H9 (cell line): ENCODE results near the gene CHN2. TPM values are rescaled to one million over a fixed set of nuclear protein-coding genes. Genes with fewer than 3 reads are reported as not detected.

Source experiments
- DNase-seq: peaks from one replicate; pipeline ENCODE4 v3.0.0-alpha.2; 2017
- H2AFZ ChIP-seq: one replicate; pipeline ENCODE4 v1.6.1; 2013; ENCODE audit warnings: mild to moderate bottlenecking, low read length, control low read depth, moderate library complexity
- H2AK5ac ChIP-seq: 2 replicates; pipeline ENCODE4 v1.6.1; 2013; ENCODE audit warnings: low read length, control low read depth, mixed read lengths; ENCODE audit not compliant: insufficient read length
- H2BK120ac ChIP-seq: one replicate; pipeline ENCODE4 v1.6.1; 2013; ENCODE audit warnings: low read depth, mild to moderate bottlenecking, low read length, control low read depth, inconsistent platforms; ENCODE audit not compliant: poor library complexity, severe bottlenecking
- H2BK12ac ChIP-seq: 2 replicates; pipeline ENCODE4 v1.6.1; 2013; ENCODE audit warnings: low read length, control low read depth, mixed read lengths, low read depth; ENCODE audit not compliant: insufficient read length
- H2BK15ac ChIP-seq: 2 replicates; pipeline ENCODE4 v1.6.1; 2013; ENCODE audit warnings: low read depth, low read length, control low read depth
- H2BK20ac ChIP-seq: one replicate; pipeline ENCODE4 v1.6.1; 2013; ENCODE audit warnings: low read depth, mild to moderate bottlenecking, low read length, control low read depth, inconsistent platforms; ENCODE audit not compliant: poor library complexity, severe bottlenecking
- H2BK5ac ChIP-seq: 2 replicates; pipeline ENCODE4 v1.6.1; 2013; ENCODE audit warnings: low read length, control low read depth, mixed read lengths; ENCODE audit not compliant: insufficient read length
- H3K14ac ChIP-seq: 2 replicates; pipeline ENCODE4 v1.6.1; 2013; ENCODE audit warnings: low read length, control low read depth; ENCODE audit not compliant: insufficient read depth
- H3K18ac ChIP-seq: 2 replicates; pipeline ENCODE4 v1.6.1; 2013; ENCODE audit warnings: low read depth, mild to moderate bottlenecking, mixed read lengths, low read length, control low read depth; ENCODE audit not compliant: insufficient read length
- H3K23ac ChIP-seq: 2 replicates; pipeline ENCODE4 v1.6.1; 2013; ENCODE audit warnings: low read length, control low read depth, mixed read lengths, low read depth; ENCODE audit not compliant: insufficient read length
- H3K23me2 ChIP-seq: 2 replicates; pipeline ENCODE4 v1.6.1; 2013; ENCODE audit warnings: low read depth, mild to moderate bottlenecking, mixed read lengths, low read length, control low read depth; ENCODE audit not compliant: insufficient read length, poor library complexity, severe bottlenecking
- H3K27ac ChIP-seq: 2 replicates; pipeline ENCODE4 v1.5.1; 2013; ENCODE audit warnings: low read length, control low read depth, mixed read lengths, low read depth; ENCODE audit not compliant: insufficient read length
- H3K27me3 ChIP-seq: 2 replicates; pipeline ENCODE4 v1.6.1; 2013; ENCODE audit warnings: low read length, control low read depth, inconsistent platforms; ENCODE audit not compliant: insufficient read depth
- H3K4ac ChIP-seq: 2 replicates; pipeline ENCODE4 v1.6.1; 2013; ENCODE audit warnings: low read depth, mild to moderate bottlenecking, control low read depth, inconsistent platforms, low read length, moderate library complexity
- H3K4me1 ChIP-seq: 2 replicates; pipeline ENCODE4 v1.6.1; 2013; ENCODE audit warnings: low read length, control low read depth, inconsistent platforms; ENCODE audit not compliant: insufficient read depth
- H3K4me2 ChIP-seq: 2 replicates; pipeline ENCODE4 v1.6.1; 2013; ENCODE audit warnings: low read length, control low read depth, mixed read lengths; ENCODE audit not compliant: insufficient read length, insufficient read depth
- H3K56ac ChIP-seq: 2 replicates; pipeline ENCODE4 v1.6.1; 2013; ENCODE audit warnings: low read depth, mild to moderate bottlenecking, mixed read lengths, low read length, control low read depth; ENCODE audit not compliant: insufficient read length
- H3K79me1 ChIP-seq: 2 replicates; pipeline ENCODE4 v1.6.1; 2013; ENCODE audit warnings: low read depth, mild to moderate bottlenecking, moderate library complexity, low read length, control low read depth, inconsistent platforms; ENCODE audit not compliant: insufficient read depth, poor library complexity, severe bottlenecking
- H3K79me2 ChIP-seq: 2 replicates; pipeline ENCODE4 v1.6.1; 2013; ENCODE audit warnings: low read length, control low read depth, inconsistent platforms; ENCODE audit not compliant: insufficient read depth
- H3K9ac ChIP-seq: 2 replicates; pipeline ENCODE4 v1.6.1; 2013; ENCODE audit warnings: low read length, control low read depth, mixed read lengths; ENCODE audit not compliant: insufficient read length; ENCODE audit errors: extremely low read depth
- H3K9me3 ChIP-seq: one replicate; pipeline ENCODE4 v1.6.1; 2013; ENCODE audit warnings: low read depth, low read length, inconsistent platforms; ENCODE audit not compliant: control insufficient read depth
- H3T11ph ChIP-seq: one replicate; pipeline ENCODE4 v1.6.1; 2013; ENCODE audit warnings: mild to moderate bottlenecking, low read length, control low read depth, inconsistent platforms
- H4K20me1 ChIP-seq: one replicate; pipeline ENCODE4 v1.6.1; 2013; ENCODE audit not compliant: control insufficient read depth, insufficient read length, insufficient read depth
- H4K5ac ChIP-seq: 2 replicates; pipeline ENCODE4 v1.6.1; 2013; ENCODE audit warnings: low read depth, mild to moderate bottlenecking, mixed read lengths, low read length, control low read depth; ENCODE audit not compliant: insufficient read length
- H4K8ac ChIP-seq: replicated peaks from 2 replicates; pipeline ENCODE4 v1.6.1; 2013; ENCODE audit warnings: low read length, control low read depth, mixed read lengths, low read depth; ENCODE audit not compliant: insufficient read length
- H4K91ac ChIP-seq: 2 replicates; pipeline ENCODE4 v1.6.1; 2013; ENCODE audit warnings: low read depth, mild to moderate bottlenecking, moderate library complexity, mixed read lengths, low read length, control low read depth; ENCODE audit not compliant: insufficient read length
- H3K27ac Mint-ChIP-seq, 3 experiments: 2 replicates in 2 of 3; 3 replicates in 1 of 3; pipeline ENCODE4 v1.8.0; 2020 to 2021; ENCODE audit warnings: mixed read lengths in 3 of 3, mild to moderate bottlenecking in 1 of 3, moderate library complexity in 1 of 3
- H3K27me3 Mint-ChIP-seq: 2 replicates; pipeline ENCODE4 v1.8.0; 2021; ENCODE audit warnings: low read depth, mild to moderate bottlenecking, moderate library complexity, mixed read lengths
- H3K36me3 Mint-ChIP-seq, 3 experiments: 2 replicates in 2 of 3; 3 replicates in 1 of 3; pipeline ENCODE4 v1.8.0; 2020 to 2021; ENCODE audit warnings: low read depth in 3 of 3, mixed read lengths in 3 of 3; ENCODE audit not compliant: insufficient read depth in 1 of 3
- H3K4me1 Mint-ChIP-seq, 2 experiments: 2 replicates each; pipeline ENCODE4 v1.8.0; 2020; ENCODE audit warnings: mixed read lengths in 2 of 2
- H3K4me3 Mint-ChIP-seq, 2 experiments: 2 replicates in 1 of 2; 3 replicates in 1 of 2; pipeline ENCODE4 v1.8.0; 2020 to 2021; ENCODE audit warnings: mild to moderate bottlenecking in 2 of 2, mixed read lengths in 2 of 2, moderate library complexity in 1 of 2
- H3K9me3 Mint-ChIP-seq, 2 experiments: 2 replicates in 1 of 2; 3 replicates in 1 of 2; pipeline ENCODE4 v1.8.0; 2020; ENCODE audit warnings: mild to moderate bottlenecking in 2 of 2, mixed read lengths in 2 of 2, moderate library complexity in 1 of 2
- WGBS: extraction: QIAGEN DNeasy Blood & Tissue Kit; methylation state at CpG from one replicate; pipeline ENCODE4 v1.1.7; 2013; ENCODE audit warnings: missing lambda C conversion rate, low lambda C conversion rate, mixed read lengths; ENCODE audit not compliant: insufficient read length; ENCODE audit errors: extremely low coverage; 5-methylcytosine and 5-hydroxymethylcytosine counted together
- total RNA-seq: library from RNA; stranded (reverse); gene quantifications from 2 replicates; pipeline ENCODE4 v1.2.1, GENCODE V29; 2021
- TF ChIP-seq, protein P1 (sequence below): fragments of 200-600 bp; sonication (generic); conservative IDR thresholded peaks from 3 replicates; pipeline ENCODE4 v1.8.0; 2021; ENCODE audit warnings: antibody characterized with exemption, mild to moderate bottlenecking

The CHN2 gene
- total RNA-seq, 1 experiment from 2014 or later: 3.3 TPM

DNA sequence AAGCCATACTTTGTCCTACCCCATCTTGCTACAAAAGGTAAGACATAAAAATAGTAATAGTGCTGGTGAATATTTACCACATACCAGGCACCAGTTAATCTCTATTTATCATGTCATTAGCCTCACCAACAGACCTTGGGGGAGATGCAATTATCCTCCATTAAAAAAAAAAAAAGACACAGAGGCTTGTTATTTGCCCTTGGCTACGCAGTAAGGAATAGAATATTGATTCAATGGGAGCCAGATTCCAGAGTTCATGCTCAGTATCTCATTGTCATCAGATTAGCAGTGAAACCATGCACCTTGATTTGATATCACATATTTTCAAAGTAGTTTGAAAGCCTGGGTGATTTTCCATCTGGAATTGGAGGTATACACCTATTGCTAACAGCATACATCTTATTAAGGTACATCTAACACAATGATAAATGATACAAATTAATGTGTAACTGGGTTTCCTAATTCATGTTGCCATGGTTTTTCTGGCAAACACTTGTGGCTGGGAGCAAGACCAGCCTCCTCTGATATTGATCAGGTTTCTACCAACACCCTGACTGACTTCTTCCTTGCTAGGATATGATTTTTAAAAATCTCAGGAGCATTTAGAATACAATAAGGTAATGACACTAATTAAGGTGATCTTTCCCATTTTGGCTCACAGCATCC is 301.9 kb downstream of the CHN2 start:
- Mint-ChIP-seq H3K9me3 (no peaks in the 10 kb centered on the region), H3K4me3 (no peak overlapping the region), H3K27ac (no peak overlapping the region), H3K27me3 (peaks cover 21% of the 10 kb centered on the region), H3K36me3 (no peaks in the 10 kb centered on the region), H3K4me1 (peaks cover 15 to 17% of the 10 kb centered on the region in 2 experiments)
- Histone ChIP-seq H3K9ac (no peak overlapping the region), H3T11ph (no peak overlapping the region), H4K5ac (no peak overlapping the region), H3K27me3 (no peaks in the 10 kb centered on the region), H3K14ac (no peak overlapping the region), H2AK5ac (no peak overlapping the region), H3K4ac (no peak overlapping the region), H2BK20ac (no peak overlapping the region), H3K27ac (no peak overlapping the region), H2BK12ac (no peak overlapping the region), H3K56ac (no peak overlapping the region), H3K4me1 (peaks cover 5% of the 10 kb centered on the region; the same call in 1 of the 2 replicates), H3K18ac (no peak overlapping the region), H2BK120ac (no peak overlapping the region), H4K20me1 (no peaks in the 10 kb centered on the region), H4K8ac (no peak overlapping the region), H3K4me2 (no peak overlapping the region), H3K79me2 (no peaks in the 10 kb centered on the region), H3K23ac (no peak overlapping the region), H3K79me1 (no peaks in the 10 kb centered on the region), H3K23me2 (no peaks in the 10 kb centered on the region), H2AFZ (no peak overlapping the region), H3K9me3 (no peaks in the 10 kb centered on the region), H2BK5ac (no peak overlapping the region), H4K91ac (no peak overlapping the region), H2BK15ac (no peak overlapping the region)
- WGBS: no CpG with 5 or more reads among the region's 1 CpG
- no peak for DNase-seq
- TF ChIP-seq, protein P1, sequence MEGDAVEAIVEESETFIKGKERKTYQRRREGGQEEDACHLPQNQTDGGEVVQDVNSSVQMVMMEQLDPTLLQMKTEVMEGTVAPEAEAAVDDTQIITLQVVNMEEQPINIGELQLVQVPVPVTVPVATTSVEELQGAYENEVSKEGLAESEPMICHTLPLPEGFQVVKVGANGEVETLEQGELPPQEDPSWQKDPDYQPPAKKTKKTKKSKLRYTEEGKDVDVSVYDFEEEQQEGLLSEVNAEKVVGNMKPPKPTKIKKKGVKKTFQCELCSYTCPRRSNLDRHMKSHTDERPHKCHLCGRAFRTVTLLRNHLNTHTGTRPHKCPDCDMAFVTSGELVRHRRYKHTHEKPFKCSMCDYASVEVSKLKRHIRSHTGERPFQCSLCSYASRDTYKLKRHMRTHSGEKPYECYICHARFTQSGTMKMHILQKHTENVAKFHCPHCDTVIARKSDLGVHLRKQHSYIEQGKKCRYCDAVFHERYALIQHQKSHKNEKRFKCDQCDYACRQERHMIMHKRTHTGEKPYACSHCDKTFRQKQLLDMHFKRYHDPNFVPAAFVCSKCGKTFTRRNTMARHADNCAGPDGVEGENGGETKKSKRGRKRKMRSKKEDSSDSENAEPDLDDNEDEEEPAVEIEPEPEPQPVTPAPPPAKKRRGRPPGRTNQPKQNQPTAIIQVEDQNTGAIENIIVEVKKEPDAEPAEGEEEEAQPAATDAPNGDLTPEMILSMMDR: no peak
